ENCODE data around the gene PUS7.

The PUS7 gene

GRCh38 chr7:105470090-105470489 is 52.0 kb downstream of the PUS7 start:
- Histone ChIP-seq H3K9me3 (ENCODE audit: control extremely low read depth in 1 of 5, control insufficient read depth in 4 of 5, insufficient read depth in 2 of 5, low read depth in 1 of 5, low read length in 4 of 5) (no peaks in the 10 kb centered on the region), H3K4me3 (ENCODE audit: control insufficient read depth in 1 of 7, extremely low read depth in 1 of 7, insufficient read depth in 4 of 7, low read depth in 2 of 7, low read length in 6 of 7) (no peak overlapping the region), H3K4me1 (ENCODE audit: control extremely low read depth in 1 of 4, control insufficient read depth in 4 of 4, insufficient read depth in 4 of 4, low read length in 3 of 4) (no peaks in the 10 kb centered on the region), H3K27ac (ENCODE audit: insufficient read depth in 1 of 2, low read depth in 1 of 2, low read length in 2 of 2, poor library complexity in 1 of 2, severe bottlenecking in 2 of 2) (no peak overlapping the region), H3K27me3 (replicated peaks in 2 of 5; ENCODE audit: control insufficient read depth in 4 of 5, insufficient read depth in 5 of 5, low read length in 4 of 5) (no peaks in the 10 kb centered on the region), H3K36me3 (ENCODE audit: control insufficient read depth in 4 of 4, insufficient read depth in 4 of 4, low read length in 3 of 4) (peaks cover 0 to 20% (median 0%) of the 10 kb centered on the region in 4 experiments)
- no peak for DNase-seq
- ChIA-PET CTCF (no interaction called here), POLR2A (no interaction called here)
- 98% methylated on average over 3 of the region's 3 CpGs for WGBS (ENCODE audit: insufficient coverage)

- ChIA-PET CTCF (no interaction called here), POLR2A (interaction anchor here (0.6 kb wide), 2 partner anchors 22 to 154 kb away, joined by 3 read pairs; no protein-coding TSS in a partner anchor)
- DNase-seq, result no peak
- Histone ChIP-seq H3K27ac (ENCODE audit: insufficient read depth in 1 of 2, low read depth in 1 of 2, low read length in 2 of 2, poor library complexity in 1 of 2, severe bottlenecking in 2 of 2) (no peak overlapping the region), H3K9me3 (ENCODE audit: control extremely low read depth in 1 of 5, control insufficient read depth in 4 of 5, insufficient read depth in 2 of 5, low read depth in 1 of 5, low read length in 4 of 5) (no peaks in the 10 kb centered on the region), H3K36me3 (ENCODE audit: control insufficient read depth in 4 of 4, insufficient read depth in 4 of 4, low read length in 3 of 4) (peaks cover 3 to 43% (median 17%) of the 10 kb centered on the region in 4 experiments), H3K4me1 (ENCODE audit: control extremely low read depth in 1 of 4, control insufficient read depth in 4 of 4, insufficient read depth in 4 of 4, low read length in 3 of 4) (no peaks in the 10 kb centered on the region), H3K27me3 (replicated peaks in 2 of 5; ENCODE audit: control insufficient read depth in 4 of 5, insufficient read depth in 5 of 5, low read length in 4 of 5) (no peaks in the 10 kb centered on the region), H3K4me3 (ENCODE audit: control insufficient read depth in 1 of 7, extremely low read depth in 1 of 7, insufficient read depth in 4 of 7, low read depth in 2 of 7, low read length in 6 of 7) (no peak overlapping the region)
- 88% methylated on average over 1 of the region's 3 CpGs for WGBS (ENCODE audit: insufficient coverage)
Observed at GRCh38 chr7:105462765-105463420, 59.2 kb downstream of the PUS7 start.

- DNase-seq, result no peak
- no peaks in the 10 kb centered on the region for H3K9me3 ChIP-seq (ENCODE audit: control extremely low read depth in 1 of 5, control insufficient read depth in 4 of 5, insufficient read depth in 2 of 5, low read depth in 1 of 5, low read length in 4 of 5)
- POLR2A ChIA-PET, result no interaction called here
- no peaks in the 10 kb centered on the region for H3K4me1 ChIP-seq (ENCODE audit: control extremely low read depth in 1 of 4, control insufficient read depth in 4 of 4, insufficient read depth in 4 of 4, low read length in 3 of 4)
- no peak overlapping the region for H3K27ac ChIP-seq (ENCODE audit: insufficient read depth in 1 of 2, low read depth in 1 of 2, low read length in 2 of 2, poor library complexity in 1 of 2, severe bottlenecking in 2 of 2)
- CTCF ChIA-PET, result no interaction called here
- H3K4me3 ChIP-seq (ENCODE audit: control insufficient read depth in 1 of 7, extremely low read depth in 1 of 7, insufficient read depth in 4 of 7, low read depth in 2 of 7, low read length in 6 of 7), result no peak overlapping the region
- WGBS (ENCODE audit: insufficient coverage), result no CpG with 5 or more reads among the region's 2 CpGs
- H3K36me3 ChIP-seq (ENCODE audit: control insufficient read depth in 4 of 4, insufficient read depth in 4 of 4, low read length in 3 of 4), result peaks cover 6 to 52% (median 21%) of the 10 kb centered on the region in 4 experiments
- H3K27me3 ChIP-seq (replicated peaks in 2 of 5; ENCODE audit: control insufficient read depth in 4 of 5, insufficient read depth in 5 of 5, low read length in 4 of 5), result no peaks in the 10 kb centered on the region
Observed at GRCh38 chr7:105461518-105461917, 60.6 kb downstream of the PUS7 start.

GRCh38 chr7:105457619-105458225 is 64.3 kb downstream of the PUS7 start:
- DNase-seq, result no peak
- Histone ChIP-seq H3K27me3 (replicated peaks in 2 of 5; ENCODE audit: control insufficient read depth in 4 of 5, insufficient read depth in 5 of 5, low read length in 4 of 5) (no peaks in the 10 kb centered on the region), H3K9me3 (ENCODE audit: control extremely low read depth in 1 of 5, control insufficient read depth in 4 of 5, insufficient read depth in 2 of 5, low read depth in 1 of 5, low read length in 4 of 5) (no peaks in the 10 kb centered on the region), H3K36me3 (ENCODE audit: control insufficient read depth in 4 of 4, insufficient read depth in 4 of 4, low read length in 3 of 4) (peaks cover 2 to 45% (median 20%) of the 10 kb centered on the region in 4 experiments), H3K27ac (ENCODE audit: insufficient read depth in 1 of 2, low read depth in 1 of 2, low read length in 2 of 2, poor library complexity in 1 of 2, severe bottlenecking in 2 of 2) (no peak overlapping the region), H3K4me3 (ENCODE audit: control insufficient read depth in 1 of 7, extremely low read depth in 1 of 7, insufficient read depth in 4 of 7, low read depth in 2 of 7, low read length in 6 of 7) (no peak overlapping the region), H3K4me1 (ENCODE audit: control extremely low read depth in 1 of 4, control insufficient read depth in 4 of 4, insufficient read depth in 4 of 4, low read length in 3 of 4) (peaks cover 0 to 3% (median 0%) of the 10 kb centered on the region in 4 experiments)
- POLR2A ChIA-PET, result interaction anchor here (0.7 kb wide), 1 partner anchor 58 kb away, joined by 6 read pairs; no protein-coding TSS in a partner anchor
- 92% methylated on average over 5 of the region's 8 CpGs for WGBS (ENCODE audit: insufficient coverage)
- CTCF ChIA-PET, result interaction anchor here (0.8 kb wide), 1 partner anchor 10 kb away, joined by 3 read pairs; no protein-coding TSS in a partner anchor

GRCh38 chr7:105454921-105455320 is 67.2 kb downstream of the PUS7 start:
- H3K27me3 ChIP-seq (replicated peaks in 2 of 5; ENCODE audit: control insufficient read depth in 4 of 5, insufficient read depth in 5 of 5, low read length in 4 of 5), result no peaks in the 10 kb centered on the region
- no peak for DNase-seq
- WGBS (ENCODE audit: insufficient coverage), result 90% methylated on average over 2 of the region's 2 CpGs
- H3K4me1 ChIP-seq (ENCODE audit: control extremely low read depth in 1 of 4, control insufficient read depth in 4 of 4, insufficient read depth in 4 of 4, low read length in 3 of 4), result peaks cover 0 to 3% (median under 1%) of the 10 kb centered on the region in 4 experiments
- H3K4me3 ChIP-seq (ENCODE audit: control insufficient read depth in 1 of 7, extremely low read depth in 1 of 7, insufficient read depth in 4 of 7, low read depth in 2 of 7, low read length in 6 of 7), result no peak overlapping the region
- no peak overlapping the region for H3K27ac ChIP-seq (ENCODE audit: insufficient read depth in 1 of 2, low read depth in 1 of 2, low read length in 2 of 2, poor library complexity in 1 of 2, severe bottlenecking in 2 of 2)
- POLR2A ChIA-PET, result no interaction called here
- peaks cover 0 to 24% (median 10%) of the 10 kb centered on the region in 4 experiments for H3K36me3 ChIP-seq (ENCODE audit: control insufficient read depth in 4 of 4, insufficient read depth in 4 of 4, low read length in 3 of 4)
- no peaks in the 10 kb centered on the region for H3K9me3 ChIP-seq (ENCODE audit: control extremely low read depth in 1 of 5, control insufficient read depth in 4 of 5, insufficient read depth in 2 of 5, low read depth in 1 of 5, low read length in 4 of 5)
- CTCF ChIA-PET, result interaction anchor here (0.9 kb wide), 1 partner anchor 13 kb away, joined by 3 read pairs; no protein-coding TSS in a partner anchor

- Histone ChIP-seq H3K4me1 (ENCODE audit: control extremely low read depth in 1 of 4, control insufficient read depth in 4 of 4, insufficient read depth in 4 of 4, low read length in 3 of 4) (peaks cover 0 to 3% (median under 1%) of the 10 kb centered on the region in 4 experiments), H3K36me3 (ENCODE audit: control insufficient read depth in 4 of 4, insufficient read depth in 4 of 4, low read length in 3 of 4) (peaks cover 0 to 24% (median 10%) of the 10 kb centered on the region in 4 experiments), H3K27ac (ENCODE audit: insufficient read depth in 1 of 2, low read depth in 1 of 2, low read length in 2 of 2, poor library complexity in 1 of 2, severe bottlenecking in 2 of 2) (no peak overlapping the region), H3K27me3 (replicated peaks in 2 of 5; ENCODE audit: control insufficient read depth in 4 of 5, insufficient read depth in 5 of 5, low read length in 4 of 5) (no peaks in the 10 kb centered on the region), H3K9me3 (ENCODE audit: control extremely low read depth in 1 of 5, control insufficient read depth in 4 of 5, insufficient read depth in 2 of 5, low read depth in 1 of 5, low read length in 4 of 5) (no peaks in the 10 kb centered on the region), H3K4me3 (ENCODE audit: control insufficient read depth in 1 of 7, extremely low read depth in 1 of 7, insufficient read depth in 4 of 7, low read depth in 2 of 7, low read length in 6 of 7) (no peak overlapping the region)
- no peak for DNase-seq
- WGBS (ENCODE audit: insufficient coverage), result 100% methylated on average over 1 of the region's 3 CpGs
- CTCF ChIA-PET, result no interaction called here
- POLR2A ChIA-PET, result no interaction called here
Observed at GRCh38 chr7:105454095-105454747, 67.8 kb downstream of the PUS7 start.

GRCh38 chr7:105452085-105452484 is 70.0 kb downstream of the PUS7 start:
- no CpG with 5 or more reads among the region's 2 CpGs for WGBS (ENCODE audit: insufficient coverage)

More at GRCh38 chr7:105452085-105452484, 70.0 kb downstream of the PUS7 start:
- Histone ChIP-seq H3K27me3 (replicated peaks in 2 of 5; ENCODE audit: control insufficient read depth in 4 of 5, insufficient read depth in 5 of 5, low read length in 4 of 5) (no peaks in the 10 kb centered on the region), H3K9me3 (ENCODE audit: control extremely low read depth in 1 of 5, control insufficient read depth in 4 of 5, insufficient read depth in 2 of 5, low read depth in 1 of 5, low read length in 4 of 5) (no peaks in the 10 kb centered on the region), H3K4me1 (ENCODE audit: control extremely low read depth in 1 of 4, control insufficient read depth in 4 of 4, insufficient read depth in 4 of 4, low read length in 3 of 4) (peaks cover 0 to 4% (median 2%) of the 10 kb centered on the region in 4 experiments), H3K27ac (ENCODE audit: insufficient read depth in 1 of 2, low read depth in 1 of 2, low read length in 2 of 2, poor library complexity in 1 of 2, severe bottlenecking in 2 of 2) (no peak overlapping the region), H3K4me3 (ENCODE audit: control insufficient read depth in 1 of 7, extremely low read depth in 1 of 7, insufficient read depth in 4 of 7, low read depth in 2 of 7, low read length in 6 of 7) (no peak overlapping the region), H3K36me3 (ENCODE audit: control insufficient read depth in 4 of 4, insufficient read depth in 4 of 4, low read length in 3 of 4) (peaks cover 0 to 9% (median 5%) of the 10 kb centered on the region in 4 experiments)
- ChIA-PET POLR2A (no interaction called here), CTCF (no interaction called here)
- DNase-seq, result no peak
